Smooth muscle cell (in vitro differentiated cells): Measurements from ENCODE around the gene SYK. TPM values are rescaled to one million over a fixed set of nuclear protein-coding genes. Genes with fewer than 3 reads are reported as not detected.
A peak's percentile ranks its signal among the peaks of the same experiment; 100 is the strongest.

Experiments used
- DNase-seq: peaks from one replicate; lab custom pipeline; 2025; ENCODE audit not compliant: unreplicated experiment; lab: John Stamatoyannopoulos, UW
- H2AFZ ChIP-seq: fragments of 200-600 bp; sonication (generic); 2 replicates; pipeline ENCODE4 v1.6.0; 2016; ENCODE audit warnings: antibody characterized with exemption, low read depth, mild to moderate bottlenecking
- H3F3A ChIP-seq: fragments of 200-600 bp; sonication (generic); 2 replicates; pipeline ENCODE4 v1.6.0; 2017; ENCODE audit warnings: antibody characterized with exemption, low read depth
- H3K27ac ChIP-seq: fragments of 200-600 bp; sonication (generic); 2 replicates; pipeline ENCODE4 v1.5.1; 2016; ENCODE audit warnings: low read depth, mild to moderate bottlenecking
- H3K27me3 ChIP-seq: fragments of 200-600 bp; sonication (generic); 2 replicates; pipeline ENCODE4 v1.6.1; 2016; ENCODE audit warnings: low read depth, mild to moderate bottlenecking
- H3K36me3 ChIP-seq: fragments of 200-600 bp; sonication (generic); 2 replicates; pipeline ENCODE4 v1.5.1; 2016; ENCODE audit warnings: low read depth
- H3K4me1 ChIP-seq: fragments of 200-600 bp; sonication (generic); 2 replicates; pipeline ENCODE4 v1.5.1; 2016; ENCODE audit warnings: low read depth
- H3K4me2 ChIP-seq: fragments of 200-600 bp; sonication (generic); 2 replicates; pipeline ENCODE4 v1.6.0; 2016; ENCODE audit warnings: mild to moderate bottlenecking
- H3K4me3 ChIP-seq: fragments of 200-600 bp; sonication (generic); 2 replicates; pipeline ENCODE4 v1.5.1; 2016; ENCODE audit warnings: mild to moderate bottlenecking
- H3K79me2 ChIP-seq: fragments of 200-600 bp; sonication (generic); 2 replicates; pipeline ENCODE4 v1.6.0; 2016; ENCODE audit warnings: low read depth, mild to moderate bottlenecking
- H3K9ac ChIP-seq: fragments of 200-600 bp; sonication (generic); 2 replicates; pipeline ENCODE4 v1.6.0; 2016; ENCODE audit warnings: low read depth
- H3K9me3 ChIP-seq: fragments of 200-600 bp; sonication (generic); replicated peaks from 2 replicates; pipeline ENCODE4 v1.5.1; 2016; ENCODE audit warnings: low read depth
- H4K20me1 ChIP-seq: fragments of 200-600 bp; sonication (generic); 2 replicates; pipeline ENCODE4 v1.6.0; 2016; ENCODE audit warnings: low read depth
- WGBS: methylation state at CpG from one replicate; pipeline ENCODE4 v1.1.7; 2016; ENCODE audit warnings: low lambda C conversion rate; 5-methylcytosine and 5-hydroxymethylcytosine counted together
- polyA plus RNA-seq: library from polyadenylated mRNA; unstranded; fragments of >200 nt; fragmentation: Nextera tagmentation; extraction: Ambion mirVana; gene quantifications from 2 replicates; pipeline ENCODE4 v1.2.1, GENCODE V29; 2016
- total RNA-seq: library from RNA; depleted of rRNA; stranded (reverse); fragments of >200 nt; gene quantifications from 2 replicates; pipeline ENCODE4 v1.2.3, GENCODE V29; 2014
- TF ChIP-seq, protein P1 (sequence below): fragments of 200-600 bp; sonication (generic); IDR thresholded peaks from 2 replicates; pipeline ENCODE4 v1.5.1; 2017; ENCODE audit warnings: borderline replicate concordance, mild to moderate bottlenecking, antibody characterized with exemption; ENCODE audit not compliant: insufficient read depth, poor library complexity, severe bottlenecking

Gene SYK
- total and polyA plus RNA-seq, 2 experiments from 2014 or later = 0.09 TPM; not detected in 1

DNA sequence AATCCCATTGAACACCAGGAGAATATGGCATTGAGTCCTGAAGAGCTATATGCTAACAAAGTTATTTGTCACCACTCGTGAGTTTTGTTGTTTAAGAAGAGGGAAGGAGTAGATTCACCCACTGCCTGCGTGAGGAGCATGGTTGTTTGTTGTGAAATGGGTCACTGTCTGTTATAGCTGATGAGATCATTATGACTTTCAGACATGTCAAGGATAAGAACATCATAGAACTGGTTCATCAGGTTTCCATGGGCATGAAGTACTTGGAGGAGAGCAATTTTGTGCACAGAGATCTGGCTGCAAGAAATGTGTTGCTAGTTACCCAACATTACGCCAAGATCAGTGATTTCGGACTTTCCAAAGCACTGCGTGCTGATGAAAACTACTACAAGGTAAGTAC is 76.9 kb downstream of the SYK start:
- Histone ChIP-seq H3K9me3 (no peaks in the 10 kb centered on the region), H4K20me1 (no peaks in the 10 kb centered on the region), H3K4me2 (no peak overlapping the region), H3K27ac (peak overlapping the region; percentile 76), H3K4me1 (no peaks in the 10 kb centered on the region), H3K4me3 (no peak overlapping the region), H3K36me3 (no peaks in the 10 kb centered on the region), H3K9ac (peak overlapping the region; percentile 57), H3F3A (no peaks in the 10 kb centered on the region), H2AFZ (no peak overlapping the region), H3K27me3 (no peaks in the 10 kb centered on the region), H3K79me2 (no peaks in the 10 kb centered on the region)
- TF ChIP-seq, protein P1, sequence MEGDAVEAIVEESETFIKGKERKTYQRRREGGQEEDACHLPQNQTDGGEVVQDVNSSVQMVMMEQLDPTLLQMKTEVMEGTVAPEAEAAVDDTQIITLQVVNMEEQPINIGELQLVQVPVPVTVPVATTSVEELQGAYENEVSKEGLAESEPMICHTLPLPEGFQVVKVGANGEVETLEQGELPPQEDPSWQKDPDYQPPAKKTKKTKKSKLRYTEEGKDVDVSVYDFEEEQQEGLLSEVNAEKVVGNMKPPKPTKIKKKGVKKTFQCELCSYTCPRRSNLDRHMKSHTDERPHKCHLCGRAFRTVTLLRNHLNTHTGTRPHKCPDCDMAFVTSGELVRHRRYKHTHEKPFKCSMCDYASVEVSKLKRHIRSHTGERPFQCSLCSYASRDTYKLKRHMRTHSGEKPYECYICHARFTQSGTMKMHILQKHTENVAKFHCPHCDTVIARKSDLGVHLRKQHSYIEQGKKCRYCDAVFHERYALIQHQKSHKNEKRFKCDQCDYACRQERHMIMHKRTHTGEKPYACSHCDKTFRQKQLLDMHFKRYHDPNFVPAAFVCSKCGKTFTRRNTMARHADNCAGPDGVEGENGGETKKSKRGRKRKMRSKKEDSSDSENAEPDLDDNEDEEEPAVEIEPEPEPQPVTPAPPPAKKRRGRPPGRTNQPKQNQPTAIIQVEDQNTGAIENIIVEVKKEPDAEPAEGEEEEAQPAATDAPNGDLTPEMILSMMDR = no peak
- no peak for DNase-seq
- 74% methylated on average over 5 of the region's 5 CpGs for WGBS

DNA sequence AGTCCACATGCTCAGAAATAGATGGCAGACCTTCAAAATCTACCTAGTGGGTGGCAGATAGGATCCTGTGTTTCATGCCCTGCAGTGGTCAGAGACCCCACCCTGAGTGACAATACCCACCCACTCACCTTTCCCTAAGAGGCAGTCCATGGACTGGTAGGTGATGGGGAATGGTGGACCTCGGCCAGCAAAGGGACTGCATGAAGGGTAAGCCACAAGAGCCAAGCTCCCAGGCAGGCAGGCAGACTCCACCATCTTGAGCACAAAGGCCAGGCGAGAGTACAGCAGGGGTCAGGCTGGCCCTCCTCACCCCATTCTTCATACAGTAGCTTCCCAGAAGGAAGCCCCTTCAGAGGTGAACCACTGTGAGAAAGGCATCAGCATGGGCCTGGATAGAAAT is 78.4 kb downstream of the SYK start:
- 100% methylated on average over 2 of the region's 2 CpGs for WGBS
- Histone ChIP-seq H3K4me3 (no peak overlapping the region), H4K20me1 (no peaks in the 10 kb centered on the region)

DNA sequence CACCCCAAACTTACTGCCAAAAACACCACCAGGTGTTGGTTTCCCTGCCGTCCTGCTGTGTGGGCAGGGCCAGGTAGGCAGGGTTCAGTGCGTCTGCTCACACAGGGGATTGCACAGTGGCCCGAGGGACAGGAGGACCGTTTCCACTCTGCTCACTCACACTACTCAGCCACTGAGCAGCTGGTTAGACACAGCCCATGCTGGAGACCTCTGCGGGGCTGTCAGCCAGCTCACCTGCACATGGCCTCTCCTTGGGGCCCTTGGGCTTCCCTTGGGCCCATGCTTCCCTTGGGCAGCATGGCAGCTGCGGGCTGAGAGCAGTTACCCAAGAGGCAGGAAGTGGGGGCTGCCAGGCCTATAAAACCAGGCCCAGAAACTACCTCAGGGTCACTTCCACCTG is 79.0 kb downstream of the SYK start:
- no peak for DNase-seq
- no peaks in the 10 kb centered on the region for H4K20me1 ChIP-seq
- no peaks in the 10 kb centered on the region for H3F3A ChIP-seq
- no peaks in the 10 kb centered on the region for H3K4me1 ChIP-seq
- H3K9ac ChIP-seq = no peak overlapping the region
- peaks cover 3% of the 10 kb centered on the region for H3K36me3 ChIP-seq
- no peak overlapping the region for H2AFZ ChIP-seq
- H3K27me3 ChIP-seq = no peaks in the 10 kb centered on the region
- H3K9me3 ChIP-seq = no peaks in the 10 kb centered on the region
- H3K79me2 ChIP-seq = no peaks in the 10 kb centered on the region
- no peak overlapping the region for H3K27ac ChIP-seq
- 92% methylated on average over 6 of the region's 6 CpGs for WGBS
- no peak overlapping the region for H3K4me2 ChIP-seq
- TF ChIP-seq, protein P1 = no peak
- no peak overlapping the region for H3K4me3 ChIP-seq

More for the DNA sequence above, 78.4 kb downstream of the SYK start:
- Histone ChIP-seq H3K27ac (no peak overlapping the region), H2AFZ (no peak overlapping the region), H3K4me2 (no peak overlapping the region), H3K27me3 (no peaks in the 10 kb centered on the region), H3K79me2 (no peaks in the 10 kb centered on the region), H3K9me3 (no peaks in the 10 kb centered on the region), H3F3A (no peaks in the 10 kb centered on the region), H3K9ac (no peak overlapping the region), H3K36me3 (no peaks in the 10 kb centered on the region), H3K4me1 (no peaks in the 10 kb centered on the region)
- no peak for DNase-seq
- TF ChIP-seq, protein P1 = no peak

DNA sequence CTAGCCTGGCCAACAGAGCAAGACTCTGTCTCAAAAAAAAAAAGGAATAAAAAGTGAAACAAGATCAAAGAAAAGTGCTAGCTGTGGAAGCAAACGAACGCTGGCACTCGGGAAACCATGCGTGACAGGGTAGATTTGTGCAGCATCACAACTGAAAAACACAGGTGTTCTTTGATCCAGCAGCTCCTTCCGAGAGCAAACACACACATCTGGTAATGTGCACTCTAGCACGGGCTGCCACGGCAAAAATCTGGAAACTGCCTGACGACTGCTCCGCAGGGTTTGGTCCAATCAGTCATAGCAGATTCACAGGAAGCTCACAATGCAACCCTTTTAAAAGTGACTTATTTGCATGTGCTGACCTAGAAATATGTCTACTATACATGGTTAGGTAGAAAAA is 80.0 kb downstream of the SYK start:
- WGBS = 97% methylated on average over 9 of the region's 9 CpGs
- Histone ChIP-seq H2AFZ (no peak overlapping the region), H3K9ac (no peak overlapping the region), H3K36me3 (peaks cover 3% of the 10 kb centered on the region), H3K9me3 (no peaks in the 10 kb centered on the region), H4K20me1 (no peaks in the 10 kb centered on the region), H3K4me1 (no peaks in the 10 kb centered on the region), H3K4me2 (no peak overlapping the region), H3K27ac (no peak overlapping the region), H3F3A (no peaks in the 10 kb centered on the region), H3K79me2 (no peaks in the 10 kb centered on the region), H3K4me3 (no peak overlapping the region), H3K27me3 (no peaks in the 10 kb centered on the region)
- no peak for DNase-seq
- TF ChIP-seq, protein P1 = no peak
